ENCODE results near the gene CPVL. TPM values are rescaled to one million over a fixed set of nuclear protein-coding genes. Genes with fewer than 3 reads are reported as not detected.

CPVL gene
- total RNA-seq, 2 donors from 2014 or later, result 4.0 to 17.9 TPM

DNA sequence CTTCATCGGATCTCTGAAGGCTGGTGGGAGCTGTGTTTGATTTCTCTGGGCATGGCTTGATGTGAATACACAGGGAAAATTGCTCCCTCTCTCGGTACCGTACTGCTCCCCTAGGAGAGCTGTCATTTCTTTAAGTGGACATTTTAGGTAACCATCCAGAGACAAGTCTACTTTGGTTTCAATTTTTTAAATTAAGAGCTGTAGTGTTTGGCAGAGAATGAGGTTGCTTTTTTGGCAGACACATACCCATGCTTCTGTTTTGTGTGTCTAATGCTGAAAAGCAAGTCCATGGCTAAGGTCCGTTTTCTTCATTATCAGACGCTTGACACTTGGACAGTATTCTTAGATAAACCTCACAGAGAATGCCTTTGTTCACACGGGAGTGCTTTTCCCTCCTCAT lies 127.0 kb downstream of the CPVL start:
- DNase-seq, result no peak
- H3K27ac ChIP-seq, result no peak overlapping the region
- no peak for TF ChIP-seq POLR2A (IDR thresholded peaks at IDR 0.05)
- TF ChIP-seq, protein P1, sequence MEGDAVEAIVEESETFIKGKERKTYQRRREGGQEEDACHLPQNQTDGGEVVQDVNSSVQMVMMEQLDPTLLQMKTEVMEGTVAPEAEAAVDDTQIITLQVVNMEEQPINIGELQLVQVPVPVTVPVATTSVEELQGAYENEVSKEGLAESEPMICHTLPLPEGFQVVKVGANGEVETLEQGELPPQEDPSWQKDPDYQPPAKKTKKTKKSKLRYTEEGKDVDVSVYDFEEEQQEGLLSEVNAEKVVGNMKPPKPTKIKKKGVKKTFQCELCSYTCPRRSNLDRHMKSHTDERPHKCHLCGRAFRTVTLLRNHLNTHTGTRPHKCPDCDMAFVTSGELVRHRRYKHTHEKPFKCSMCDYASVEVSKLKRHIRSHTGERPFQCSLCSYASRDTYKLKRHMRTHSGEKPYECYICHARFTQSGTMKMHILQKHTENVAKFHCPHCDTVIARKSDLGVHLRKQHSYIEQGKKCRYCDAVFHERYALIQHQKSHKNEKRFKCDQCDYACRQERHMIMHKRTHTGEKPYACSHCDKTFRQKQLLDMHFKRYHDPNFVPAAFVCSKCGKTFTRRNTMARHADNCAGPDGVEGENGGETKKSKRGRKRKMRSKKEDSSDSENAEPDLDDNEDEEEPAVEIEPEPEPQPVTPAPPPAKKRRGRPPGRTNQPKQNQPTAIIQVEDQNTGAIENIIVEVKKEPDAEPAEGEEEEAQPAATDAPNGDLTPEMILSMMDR (IDR thresholded peaks at IDR 0.05), result no peak

DNA sequence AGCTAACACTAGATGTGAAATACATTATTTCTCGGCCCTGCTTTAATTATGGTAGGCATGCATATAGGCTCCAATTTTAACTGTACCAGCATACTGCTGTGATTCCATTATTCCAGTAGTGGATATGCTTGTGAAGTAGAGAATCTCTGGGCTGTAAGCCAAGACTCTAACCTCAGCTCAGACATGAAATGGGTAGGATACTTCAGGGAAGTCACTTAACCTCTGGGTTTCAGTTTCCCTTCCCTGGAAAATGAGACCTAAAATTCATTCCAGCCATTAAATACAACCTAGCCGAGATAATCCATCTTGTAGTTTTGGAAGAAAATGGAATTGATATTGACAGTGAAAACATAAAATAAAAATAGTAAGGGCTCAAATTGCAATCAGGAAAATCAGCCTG lies 128.6 kb downstream of the CPVL start:
- WGBS, 2 donors, result 79 to 83% methylated on average over 2 of the region's 2 CpGs
- intact Hi-C loops (cut with DNase I), result no loop called here
- TF ChIP-seq, protein P1 (IDR thresholded peaks at IDR 0.05), result no peak
- no peak for TF ChIP-seq POLR2A (IDR thresholded peaks at IDR 0.05)
- no peaks in the 10 kb centered on the region for H3K9me3 ChIP-seq
- no peaks in the 10 kb centered on the region for H3K36me3 ChIP-seq (replicated peaks in 1 of 2; ENCODE audit: insufficient read depth in 1 of 2, low read depth in 2 of 2)
- no peak overlapping the region for H3K27ac ChIP-seq
- H3K4me1 ChIP-seq, result no peaks in the 10 kb centered on the region
- DNase-seq (no peak), ATAC-seq (no peak)
- H3K4me3 ChIP-seq, result no peak overlapping the region
- no peaks in the 10 kb centered on the region for H3K27me3 ChIP-seq

More for the DNA sequence above, 127.0 kb downstream of the CPVL start:
- intact Hi-C loops (cut with DNase I), result no loop called here
- ATAC-seq, result no peak
- Histone ChIP-seq H3K27me3 (no peaks in the 10 kb centered on the region), H3K9me3 (no peaks in the 10 kb centered on the region), H3K4me1 (no peaks in the 10 kb centered on the region), H3K36me3 (replicated peaks in 1 of 2; ENCODE audit: insufficient read depth in 1 of 2, low read depth in 2 of 2) (no peaks in the 10 kb centered on the region), H3K4me3 (no peak overlapping the region)
- 64 to 65% methylated on average over 6 of the region's 6 CpGs for WGBS, 2 donors

DNA sequence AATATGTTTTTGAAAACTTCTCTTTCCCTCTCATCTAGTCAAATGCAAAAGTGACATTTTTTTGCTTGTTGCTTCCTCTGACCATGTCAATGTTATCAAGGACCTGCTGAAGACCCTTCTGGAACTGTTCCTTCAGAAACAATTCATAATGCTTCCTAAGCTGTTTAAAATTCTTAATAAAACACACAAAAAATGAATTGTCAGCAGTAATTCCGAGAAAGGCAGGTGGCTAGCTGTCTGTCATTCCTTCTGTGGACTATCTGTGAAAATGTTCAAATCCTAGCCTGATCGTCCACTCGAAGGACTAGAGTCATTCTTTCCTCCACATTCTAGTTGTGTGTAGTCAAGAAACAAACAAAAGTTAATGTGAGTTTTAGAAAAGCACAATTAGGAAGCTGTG lies 131.6 kb downstream of the CPVL start:
- DNase-seq, result no peak
- ATAC-seq, result no peak
- TF ChIP-seq, protein P1 (IDR thresholded peaks at IDR 0.05), result no peak
- TF ChIP-seq POLR2A (IDR thresholded peaks at IDR 0.05), result no peak
- Histone ChIP-seq H3K36me3 (replicated peaks in 1 of 2; ENCODE audit: insufficient read depth in 1 of 2, low read depth in 2 of 2) (no peaks in the 10 kb centered on the region), H3K9me3 (no peaks in the 10 kb centered on the region), H3K4me3 (no peak overlapping the region), H3K27ac (no peak overlapping the region), H3K27me3 (no peaks in the 10 kb centered on the region), H3K4me1 (no peaks in the 10 kb centered on the region)
- intact Hi-C loops (cut with DNase I), result no loop called here
- 80 to 82% methylated on average over 3 of the region's 3 CpGs for WGBS, 2 donors

DNA sequence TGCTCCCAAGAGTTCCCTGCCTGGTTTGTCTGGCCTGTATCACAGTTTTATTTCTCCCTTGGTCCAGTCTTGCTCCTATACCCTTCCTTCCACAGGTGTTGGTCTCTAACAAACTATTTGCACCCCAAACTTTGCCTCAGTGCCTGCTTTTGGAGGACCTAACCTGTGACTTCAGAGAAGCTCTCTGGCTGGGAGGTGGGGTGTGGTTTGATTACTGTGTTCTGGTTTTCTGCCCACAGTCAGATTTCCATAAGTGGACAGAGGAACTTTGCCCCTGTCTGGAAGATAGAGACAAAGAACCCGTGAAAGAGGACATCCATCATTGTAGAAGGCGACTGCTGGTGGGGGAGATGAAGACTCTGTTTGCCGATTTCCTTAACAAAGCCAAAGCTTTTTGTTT lies 132.4 kb downstream of the CPVL start:
- Histone ChIP-seq H3K36me3 (replicated peaks in 1 of 2; ENCODE audit: insufficient read depth in 1 of 2, low read depth in 2 of 2) (no peaks in the 10 kb centered on the region), H3K27me3 (no peaks in the 10 kb centered on the region), H3K4me1 (no peaks in the 10 kb centered on the region), H3K4me3 (no peak overlapping the region), H3K27ac (no peak overlapping the region), H3K9me3 (no peaks in the 10 kb centered on the region)
- WGBS, 2 donors, result 66 to 87% methylated on average over 3 of the region's 3 CpGs
- ATAC-seq, result no peak
- intact Hi-C loops (cut with DNase I), result no loop called here
- no peak for DNase-seq
- TF ChIP-seq, protein P1 (IDR thresholded peaks at IDR 0.05), result no peak
- TF ChIP-seq POLR2A (IDR thresholded peaks at IDR 0.05), result no peak

DNA sequence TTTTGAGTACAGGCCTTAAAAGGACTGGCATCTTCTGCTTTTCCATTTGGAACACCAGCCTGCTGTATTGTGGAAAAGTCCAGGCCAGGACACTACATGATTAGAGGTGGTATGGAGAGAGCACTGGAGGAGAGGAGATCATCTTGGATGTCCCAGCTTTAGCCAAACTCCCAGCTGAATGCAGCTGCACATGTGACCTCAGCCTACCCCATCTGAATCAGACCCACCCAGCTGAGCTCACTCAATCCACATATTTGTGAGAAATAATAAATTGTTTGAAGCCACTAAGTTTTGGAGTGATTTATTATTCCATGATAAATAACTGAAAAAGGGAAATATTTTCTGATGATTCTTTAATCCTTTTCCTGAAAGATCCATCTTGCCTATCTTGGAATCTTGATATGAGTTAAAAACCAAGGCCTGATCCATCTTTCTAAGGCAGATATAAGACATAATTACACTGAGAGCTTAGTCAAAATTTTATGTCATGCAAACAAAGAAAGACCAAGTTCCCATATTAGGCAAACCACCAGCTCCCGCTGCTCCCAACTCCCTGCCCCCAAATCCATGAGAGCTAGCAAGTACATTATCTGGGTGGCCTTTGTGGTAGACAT lies 133.1 kb downstream of the CPVL start:
- no peaks in the 10 kb centered on the region for H3K27me3 ChIP-seq
- TF ChIP-seq, protein P1 (IDR thresholded peaks at IDR 0.05), result no peak
- TF ChIP-seq POLR2A (IDR thresholded peaks at IDR 0.05), result no peak
- WGBS, 2 donors, result 82 to 100% methylated on average over 1 of the region's 1 CpG
- no peak overlapping the region for H3K27ac ChIP-seq
- H3K4me1 ChIP-seq, result no peaks in the 10 kb centered on the region
- DNase-seq (no peak), ATAC-seq (no peak)
- H3K36me3 ChIP-seq (replicated peaks in 1 of 2; ENCODE audit: insufficient read depth in 1 of 2, low read depth in 2 of 2), result no peaks in the 10 kb centered on the region
- H3K4me3 ChIP-seq, result no peak overlapping the region
- intact Hi-C loops (cut with DNase I), result no loop called here
- H3K9me3 ChIP-seq, result no peaks in the 10 kb centered on the region

Data from body of pancreas (tissue), 4 donors.